ENCODE results near the gene KDM5C.

- TF ChIP-seq, protein P1, sequence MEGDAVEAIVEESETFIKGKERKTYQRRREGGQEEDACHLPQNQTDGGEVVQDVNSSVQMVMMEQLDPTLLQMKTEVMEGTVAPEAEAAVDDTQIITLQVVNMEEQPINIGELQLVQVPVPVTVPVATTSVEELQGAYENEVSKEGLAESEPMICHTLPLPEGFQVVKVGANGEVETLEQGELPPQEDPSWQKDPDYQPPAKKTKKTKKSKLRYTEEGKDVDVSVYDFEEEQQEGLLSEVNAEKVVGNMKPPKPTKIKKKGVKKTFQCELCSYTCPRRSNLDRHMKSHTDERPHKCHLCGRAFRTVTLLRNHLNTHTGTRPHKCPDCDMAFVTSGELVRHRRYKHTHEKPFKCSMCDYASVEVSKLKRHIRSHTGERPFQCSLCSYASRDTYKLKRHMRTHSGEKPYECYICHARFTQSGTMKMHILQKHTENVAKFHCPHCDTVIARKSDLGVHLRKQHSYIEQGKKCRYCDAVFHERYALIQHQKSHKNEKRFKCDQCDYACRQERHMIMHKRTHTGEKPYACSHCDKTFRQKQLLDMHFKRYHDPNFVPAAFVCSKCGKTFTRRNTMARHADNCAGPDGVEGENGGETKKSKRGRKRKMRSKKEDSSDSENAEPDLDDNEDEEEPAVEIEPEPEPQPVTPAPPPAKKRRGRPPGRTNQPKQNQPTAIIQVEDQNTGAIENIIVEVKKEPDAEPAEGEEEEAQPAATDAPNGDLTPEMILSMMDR (conservative IDR thresholded peaks at IDR 0.05) = no peak
- TF ChIP-seq EZH2 (IDR thresholded peaks at IDR 0.05; ENCODE audit: low read depth) = no peak
These were observed 38.6 kb upstream of the KDM5C start for GRCh38 chrX:53263597-53264094.
